ENCODE data around the gene ENPP3.

ENPP3 gene

GRCh38 chr6:131655951-131656350 is 18.8 kb downstream of the ENPP3 start:
- Histone ChIP-seq H3K4me2 (ENCODE audit: low read length) (no peak overlapping the region), H3K79me2 (ENCODE audit: control insufficient read depth, low read length) (no peaks in the 10 kb centered on the region), H3K36me3 (ENCODE audit: control insufficient read depth, low read length) (peaks cover 87% of the 10 kb centered on the region), H4K20me1 (ENCODE audit: control insufficient read depth, insufficient read depth, low read depth, low read length) (no peaks in the 10 kb centered on the region), H3K4me1 (ENCODE audit: control insufficient read depth, low read length) (peaks cover 31% of the 10 kb centered on the region), H3K27me3 (ENCODE audit: control insufficient read depth, low read length) (no peaks in the 10 kb centered on the region), H3K27ac (ENCODE audit: low read depth, low read length) (no peak overlapping the region), H3K9me2 (replicated peaks; ENCODE audit: control insufficient read depth, low read length) (no peaks in the 10 kb centered on the region), H3K4me3 (ENCODE audit: low read length) (no peak overlapping the region), H3K9me3 (ENCODE audit: control insufficient read depth, insufficient read depth, low read length) (no peaks in the 10 kb centered on the region), H3F3A (ENCODE audit: control insufficient read depth, insufficient read depth) (no peaks in the 10 kb centered on the region)
- no peak for TF ChIP-seq EZH2phosphoT487 (IDR thresholded peaks at IDR 0.05; ENCODE audit: borderline replicate concordance, low read length)
- no peak for TF ChIP-seq CTCF (IDR thresholded peaks at IDR 0.05; ENCODE audit: low read depth, low read length, poor library complexity, severe bottlenecking)

GRCh38 chr6:131656667-131657066 is 19.6 kb downstream of the ENPP3 start:
- TF ChIP-seq CTCF (IDR thresholded peaks at IDR 0.05; ENCODE audit: low read depth, low read length, poor library complexity, severe bottlenecking) (no peak), EZH2phosphoT487 (IDR thresholded peaks at IDR 0.05; ENCODE audit: borderline replicate concordance, low read length) (no peak)

GRCh38 chr6:131657222-131657621 is 20.1 kb downstream of the ENPP3 start:
- Histone ChIP-seq H3K79me2 (ENCODE audit: control insufficient read depth, low read length) (no peaks in the 10 kb centered on the region), H3K9me3 (ENCODE audit: control insufficient read depth, insufficient read depth, low read length) (no peaks in the 10 kb centered on the region), H3K4me2 (ENCODE audit: low read length) (peak overlapping the region; percentile 27), H3K27ac (ENCODE audit: low read depth, low read length) (no peak overlapping the region), H3K36me3 (ENCODE audit: control insufficient read depth, low read length) (peaks cover 85% of the 10 kb centered on the region), H3K4me1 (ENCODE audit: control insufficient read depth, low read length) (peaks cover 31% of the 10 kb centered on the region), H3K4me3 (ENCODE audit: low read length) (no peak overlapping the region), H3K9me2 (replicated peaks; ENCODE audit: control insufficient read depth, low read length) (no peaks in the 10 kb centered on the region), H3K27me3 (ENCODE audit: control insufficient read depth, low read length) (no peaks in the 10 kb centered on the region), H4K20me1 (ENCODE audit: control insufficient read depth, insufficient read depth, low read depth, low read length) (no peaks in the 10 kb centered on the region), H3F3A (ENCODE audit: control insufficient read depth, insufficient read depth) (no peaks in the 10 kb centered on the region)
- TF ChIP-seq EZH2phosphoT487 (IDR thresholded peaks at IDR 0.05; ENCODE audit: borderline replicate concordance, low read length) (no peak), CTCF (IDR thresholded peaks at IDR 0.05; ENCODE audit: low read depth, low read length, poor library complexity, severe bottlenecking) (no peak)

More at GRCh38 chr6:131656667-131657066, 19.6 kb downstream of the ENPP3 start:
- no peaks in the 10 kb centered on the region for H3F3A ChIP-seq (ENCODE audit: control insufficient read depth, insufficient read depth)
- peaks cover 31% of the 10 kb centered on the region for H3K4me1 ChIP-seq (ENCODE audit: control insufficient read depth, low read length)
- no peaks in the 10 kb centered on the region for H3K9me3 ChIP-seq (ENCODE audit: control insufficient read depth, insufficient read depth, low read length)
- H3K79me2 ChIP-seq (ENCODE audit: control insufficient read depth, low read length), result no peaks in the 10 kb centered on the region
- no peak overlapping the region for H3K27ac ChIP-seq (ENCODE audit: low read depth, low read length)
- H3K36me3 ChIP-seq (ENCODE audit: control insufficient read depth, low read length), result peaks cover 85% of the 10 kb centered on the region
- no peak overlapping the region for H3K4me3 ChIP-seq (ENCODE audit: low read length)
- H3K4me2 ChIP-seq (ENCODE audit: low read length), result peak overlapping the region; percentile 27
- no peaks in the 10 kb centered on the region for H4K20me1 ChIP-seq (ENCODE audit: control insufficient read depth, insufficient read depth, low read depth, low read length)
- H3K27me3 ChIP-seq (ENCODE audit: control insufficient read depth, low read length), result no peaks in the 10 kb centered on the region
- H3K9me2 ChIP-seq (replicated peaks; ENCODE audit: control insufficient read depth, low read length), result no peaks in the 10 kb centered on the region
